GM12873 (cell line): ENCODE measurements around the gene UBQLN1.

Experiments
- TF ChIP-seq, protein P1 (sequence below): IDR thresholded peaks from 2 replicates; pipeline ENCODE4 v1.5.1; 2012; ENCODE audit warnings: low read depth, mild to moderate bottlenecking, moderate library complexity, low read length, control low read depth; ENCODE audit not compliant: insufficient read depth; ENCODE audit errors: missing control alignments

UBQLN1 gene

DNA sequence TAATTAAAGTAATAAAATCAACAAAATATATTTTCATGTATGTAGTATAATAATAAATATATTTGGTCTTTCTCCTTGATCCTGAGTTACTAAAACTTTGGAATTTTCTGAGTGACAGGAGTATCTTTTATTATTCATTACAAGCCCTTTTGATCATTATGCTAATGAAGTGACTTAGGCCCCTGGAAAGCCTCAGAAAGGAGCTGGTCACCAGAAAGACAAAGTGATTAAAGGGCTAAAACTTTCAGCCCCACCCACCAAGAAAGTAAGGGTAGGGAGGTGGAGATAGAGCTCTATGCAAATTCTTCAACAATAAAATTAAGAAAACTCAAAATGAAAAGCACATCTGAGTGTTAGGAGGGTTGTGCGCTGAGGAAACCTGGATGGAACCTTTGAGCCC lies 27.5 kb downstream of the UBQLN1 start:
- TF ChIP-seq, protein P1, sequence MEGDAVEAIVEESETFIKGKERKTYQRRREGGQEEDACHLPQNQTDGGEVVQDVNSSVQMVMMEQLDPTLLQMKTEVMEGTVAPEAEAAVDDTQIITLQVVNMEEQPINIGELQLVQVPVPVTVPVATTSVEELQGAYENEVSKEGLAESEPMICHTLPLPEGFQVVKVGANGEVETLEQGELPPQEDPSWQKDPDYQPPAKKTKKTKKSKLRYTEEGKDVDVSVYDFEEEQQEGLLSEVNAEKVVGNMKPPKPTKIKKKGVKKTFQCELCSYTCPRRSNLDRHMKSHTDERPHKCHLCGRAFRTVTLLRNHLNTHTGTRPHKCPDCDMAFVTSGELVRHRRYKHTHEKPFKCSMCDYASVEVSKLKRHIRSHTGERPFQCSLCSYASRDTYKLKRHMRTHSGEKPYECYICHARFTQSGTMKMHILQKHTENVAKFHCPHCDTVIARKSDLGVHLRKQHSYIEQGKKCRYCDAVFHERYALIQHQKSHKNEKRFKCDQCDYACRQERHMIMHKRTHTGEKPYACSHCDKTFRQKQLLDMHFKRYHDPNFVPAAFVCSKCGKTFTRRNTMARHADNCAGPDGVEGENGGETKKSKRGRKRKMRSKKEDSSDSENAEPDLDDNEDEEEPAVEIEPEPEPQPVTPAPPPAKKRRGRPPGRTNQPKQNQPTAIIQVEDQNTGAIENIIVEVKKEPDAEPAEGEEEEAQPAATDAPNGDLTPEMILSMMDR, result no peak

DNA sequence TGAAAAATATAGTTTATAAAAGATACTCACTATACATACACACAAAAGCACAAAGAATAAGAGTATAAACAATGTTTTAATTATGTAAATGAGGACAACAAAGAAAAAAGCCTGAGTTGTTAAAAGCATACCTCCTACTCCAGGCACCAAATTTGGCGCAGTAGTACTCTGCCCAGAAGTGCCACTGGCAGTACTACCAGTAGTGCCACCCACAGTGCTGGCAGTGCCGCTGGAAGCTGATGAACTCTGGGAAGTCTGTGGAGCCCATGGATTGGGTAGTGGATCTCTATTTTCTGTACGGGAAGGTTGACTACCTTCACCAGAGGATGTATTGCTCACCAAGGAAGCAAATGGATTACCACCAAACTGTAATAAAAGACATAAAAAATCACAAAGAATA lies 30.2 kb downstream of the UBQLN1 start:
- TF ChIP-seq, protein P1, result no peak

DNA sequence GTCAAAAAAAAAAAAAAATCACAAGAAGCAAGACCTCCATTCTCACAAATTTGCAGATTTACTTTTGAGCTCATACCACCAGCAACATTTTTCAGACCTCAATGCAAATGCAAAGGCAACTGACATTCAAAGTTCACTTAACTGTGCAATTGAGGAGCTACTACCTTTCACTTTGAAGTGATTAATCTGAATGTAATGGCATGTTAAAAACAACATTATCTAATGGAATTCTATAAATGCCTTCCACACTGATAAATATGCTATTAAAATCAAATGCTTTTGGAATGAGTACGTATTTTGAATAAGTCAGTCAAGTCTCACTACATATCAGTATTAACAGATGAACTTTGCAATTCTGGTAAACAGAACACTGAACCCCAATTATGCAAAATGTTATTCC lies 32.3 kb downstream of the UBQLN1 start:
- TF ChIP-seq, protein P1, result no peak

DNA sequence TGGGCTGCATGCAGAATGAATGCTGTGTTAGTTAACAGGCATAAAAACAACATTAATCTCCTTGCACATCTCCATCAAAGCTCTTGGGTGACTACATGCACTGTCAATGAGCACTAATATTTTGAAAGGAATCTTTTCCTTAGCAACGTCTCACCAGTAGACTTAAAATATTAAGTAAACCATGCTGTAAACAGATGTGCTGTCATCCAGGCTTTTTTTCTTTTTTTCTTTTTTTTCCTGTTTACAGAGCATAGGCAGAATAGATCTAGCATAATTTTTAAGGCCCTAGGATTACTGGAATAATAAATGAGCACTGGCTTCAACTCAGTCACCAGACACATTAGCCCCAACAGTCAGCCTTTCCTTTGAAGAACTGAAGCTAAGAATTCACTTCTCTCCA lies 36.3 kb downstream of the UBQLN1 start:
- TF ChIP-seq, protein P1, result no peak

DNA sequence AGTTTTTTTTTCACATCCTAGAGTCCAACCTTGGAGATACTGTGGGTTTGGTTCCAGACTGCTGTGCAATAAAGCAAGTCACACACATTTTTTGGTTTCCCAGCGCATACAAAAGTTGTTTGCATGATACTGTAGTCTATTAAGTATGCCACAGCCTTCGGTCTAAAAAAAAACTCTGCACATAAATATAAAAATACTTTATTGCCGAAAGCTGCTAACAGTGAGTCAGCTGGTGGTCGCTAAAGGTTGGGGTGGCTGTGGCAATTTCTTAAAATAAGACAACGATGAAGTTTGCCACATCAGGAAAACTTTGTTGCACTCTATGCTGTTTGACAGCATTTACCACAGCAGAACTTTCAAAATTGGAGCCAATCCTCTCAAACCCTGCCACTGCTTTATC lies 37.4 kb downstream of the UBQLN1 start:
- TF ChIP-seq, protein P1, result no peak

DNA sequence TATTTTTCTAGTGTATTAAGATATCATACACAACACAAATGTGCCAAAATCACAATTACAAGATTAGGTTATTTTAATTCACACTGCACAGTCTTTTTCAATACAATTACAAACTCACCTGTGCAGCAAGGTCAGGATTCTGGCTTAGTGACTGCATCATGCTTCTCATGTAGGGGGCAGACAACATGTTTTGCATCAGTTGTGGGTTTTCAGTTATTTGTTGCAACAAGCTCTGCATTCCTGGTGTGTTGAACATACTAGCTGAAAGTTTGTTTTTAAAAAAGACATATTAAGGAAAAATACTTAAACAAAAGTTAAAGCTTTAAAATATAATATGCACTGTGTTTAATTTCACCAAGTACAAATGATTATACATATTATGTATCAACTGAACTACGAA lies 38.7 kb downstream of the UBQLN1 start:
- TF ChIP-seq, protein P1, result no peak

DNA sequence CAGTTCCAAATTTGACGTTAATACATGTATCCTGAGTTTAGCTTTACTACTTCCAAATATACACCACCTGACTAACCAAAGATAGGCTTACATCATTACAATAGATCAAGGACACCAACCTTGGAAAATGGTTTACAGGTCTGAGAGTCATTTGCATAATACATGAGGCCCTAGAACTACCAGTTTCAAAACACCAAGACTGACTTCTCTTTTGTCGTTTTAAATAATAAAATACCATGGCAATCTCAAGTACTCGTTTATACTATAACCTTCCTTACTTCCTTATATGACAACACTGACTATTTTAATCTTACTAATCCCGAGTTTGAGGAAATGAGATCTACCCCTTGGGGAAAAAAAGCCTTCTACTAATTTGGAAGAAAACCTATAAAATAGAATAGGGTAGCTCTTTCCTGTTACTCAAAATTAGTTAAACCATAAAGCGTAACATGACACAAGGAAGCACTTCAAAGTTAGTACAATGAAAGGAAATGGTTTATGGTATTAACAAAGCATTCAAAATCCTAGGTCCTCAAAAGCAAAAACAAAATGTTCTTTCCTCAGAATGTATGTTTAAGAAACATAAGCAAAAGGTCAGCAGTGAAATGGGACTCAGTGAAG lies 42.1 kb downstream of the UBQLN1 start:
- TF ChIP-seq, protein P1, result no peak
